ENCODE results near the gene SLC26A8. TPM values are rescaled to one million over a fixed set of nuclear protein-coding genes. Genes with fewer than 3 reads are reported as not detected.
A peak's percentile ranks its signal among the peaks of the same experiment; 100 is the strongest.
"Not testable (repeated sequence)": the region's sequence is repeated elsewhere in the genome, so short reads cannot be mapped to it uniquely, and the experiment has no call there.

Gene SLC26A8
- total RNA-seq, 4 donors from 2014 or later, result under 0.01 to 0.17 TPM; not detected in 2

DNA sequence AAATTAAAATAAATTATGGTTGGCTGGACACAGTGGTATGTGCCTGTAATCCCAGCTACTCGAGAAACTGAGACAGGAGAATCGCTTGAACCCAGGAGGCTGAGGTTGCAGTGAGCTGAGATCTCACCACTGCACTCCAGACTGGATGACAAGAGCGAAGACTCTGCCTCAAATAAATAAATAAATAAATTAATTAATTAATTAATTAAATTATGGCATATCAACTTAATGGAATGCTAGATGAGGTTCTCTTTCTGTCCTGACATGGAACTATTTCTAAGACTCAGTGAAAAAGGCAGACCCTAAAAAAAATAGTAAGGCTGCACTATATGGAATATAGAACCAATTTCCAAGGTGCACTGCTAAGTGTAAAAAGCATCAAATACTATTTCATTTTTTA, 108.4 kb downstream of the SLC26A8 start:
- DNase-seq (ENCODE audit: extremely low spot score), result peak; percentile 53
- no peak overlapping the region for H3K4me3 ChIP-seq
- H3K4me1 ChIP-seq, result peaks cover 5 to 33% (median 26%) of the 10 kb centered on the region in 4 donors
- H3K27ac ChIP-seq (replicated peaks in 1 of 4), result no peak overlapping the region
- peaks cover 0 to 31% (median 3%) of the 10 kb centered on the region in 4 donors for H3K36me3 ChIP-seq
- TF ChIP-seq, protein P1, sequence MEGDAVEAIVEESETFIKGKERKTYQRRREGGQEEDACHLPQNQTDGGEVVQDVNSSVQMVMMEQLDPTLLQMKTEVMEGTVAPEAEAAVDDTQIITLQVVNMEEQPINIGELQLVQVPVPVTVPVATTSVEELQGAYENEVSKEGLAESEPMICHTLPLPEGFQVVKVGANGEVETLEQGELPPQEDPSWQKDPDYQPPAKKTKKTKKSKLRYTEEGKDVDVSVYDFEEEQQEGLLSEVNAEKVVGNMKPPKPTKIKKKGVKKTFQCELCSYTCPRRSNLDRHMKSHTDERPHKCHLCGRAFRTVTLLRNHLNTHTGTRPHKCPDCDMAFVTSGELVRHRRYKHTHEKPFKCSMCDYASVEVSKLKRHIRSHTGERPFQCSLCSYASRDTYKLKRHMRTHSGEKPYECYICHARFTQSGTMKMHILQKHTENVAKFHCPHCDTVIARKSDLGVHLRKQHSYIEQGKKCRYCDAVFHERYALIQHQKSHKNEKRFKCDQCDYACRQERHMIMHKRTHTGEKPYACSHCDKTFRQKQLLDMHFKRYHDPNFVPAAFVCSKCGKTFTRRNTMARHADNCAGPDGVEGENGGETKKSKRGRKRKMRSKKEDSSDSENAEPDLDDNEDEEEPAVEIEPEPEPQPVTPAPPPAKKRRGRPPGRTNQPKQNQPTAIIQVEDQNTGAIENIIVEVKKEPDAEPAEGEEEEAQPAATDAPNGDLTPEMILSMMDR (IDR thresholded peaks at IDR 0.05), result no peak
- TF ChIP-seq EP300 (IDR thresholded peaks at IDR 0.05) (no peak), POLR2A (IDR thresholded peaks at IDR 0.05; ENCODE audit: low read depth) (no peak), POLR2AphosphoS5 (IDR thresholded peaks at IDR 0.05) (no peak)
- no peaks in the 10 kb centered on the region for H3K9me3 ChIP-seq
- H3K27me3 ChIP-seq, result no peaks in the 10 kb centered on the region
- intact Hi-C loops (cut with DNase I), result no loop called here
- WGBS, result 98% methylated on average over 3 of the region's 3 CpGs

DNA sequence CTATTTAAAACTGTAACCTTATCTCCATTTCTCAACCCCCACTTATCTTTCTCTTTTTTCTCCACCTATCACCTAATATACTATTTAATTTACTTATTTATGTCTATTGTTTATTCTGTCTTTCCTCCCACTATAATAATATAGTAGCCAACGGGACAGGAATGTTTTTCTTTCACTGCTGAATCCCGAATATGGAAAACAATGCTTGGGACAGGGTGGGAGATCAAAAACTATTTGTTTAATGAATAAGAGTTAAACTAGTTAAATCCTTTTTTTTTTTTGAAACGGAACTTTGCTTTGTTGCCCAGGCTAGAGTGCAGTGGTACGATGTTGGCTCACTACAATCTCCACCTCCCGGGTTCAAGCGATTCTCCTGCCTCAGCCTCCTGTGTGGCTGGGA, 109.9 kb downstream of the SLC26A8 start:
- intact Hi-C loops (cut with DNase I), result no loop called here
- WGBS, result 91% methylated on average over 6 of the region's 6 CpGs
- peaks cover 5 to 24% (median 20%) of the 10 kb centered on the region in 4 donors for H3K4me1 ChIP-seq
- no peaks in the 10 kb centered on the region for H3K9me3 ChIP-seq
- peaks cover 0 to 36% (median 6%) of the 10 kb centered on the region in 4 donors for H3K36me3 ChIP-seq
- no peaks in the 10 kb centered on the region for H3K27me3 ChIP-seq
- H3K27ac ChIP-seq (replicated peaks in 1 of 4), result no peak overlapping the region
- no peak overlapping the region for H3K4me3 ChIP-seq
- no peak for DNase-seq (ENCODE audit: extremely low spot score)
- TF ChIP-seq EP300 (IDR thresholded peaks at IDR 0.05) (no peak), POLR2A (IDR thresholded peaks at IDR 0.05; ENCODE audit: low read depth) (no peak), POLR2AphosphoS5 (IDR thresholded peaks at IDR 0.05) (no peak)
- TF ChIP-seq, protein P1 (IDR thresholded peaks at IDR 0.05), result no peak

DNA sequence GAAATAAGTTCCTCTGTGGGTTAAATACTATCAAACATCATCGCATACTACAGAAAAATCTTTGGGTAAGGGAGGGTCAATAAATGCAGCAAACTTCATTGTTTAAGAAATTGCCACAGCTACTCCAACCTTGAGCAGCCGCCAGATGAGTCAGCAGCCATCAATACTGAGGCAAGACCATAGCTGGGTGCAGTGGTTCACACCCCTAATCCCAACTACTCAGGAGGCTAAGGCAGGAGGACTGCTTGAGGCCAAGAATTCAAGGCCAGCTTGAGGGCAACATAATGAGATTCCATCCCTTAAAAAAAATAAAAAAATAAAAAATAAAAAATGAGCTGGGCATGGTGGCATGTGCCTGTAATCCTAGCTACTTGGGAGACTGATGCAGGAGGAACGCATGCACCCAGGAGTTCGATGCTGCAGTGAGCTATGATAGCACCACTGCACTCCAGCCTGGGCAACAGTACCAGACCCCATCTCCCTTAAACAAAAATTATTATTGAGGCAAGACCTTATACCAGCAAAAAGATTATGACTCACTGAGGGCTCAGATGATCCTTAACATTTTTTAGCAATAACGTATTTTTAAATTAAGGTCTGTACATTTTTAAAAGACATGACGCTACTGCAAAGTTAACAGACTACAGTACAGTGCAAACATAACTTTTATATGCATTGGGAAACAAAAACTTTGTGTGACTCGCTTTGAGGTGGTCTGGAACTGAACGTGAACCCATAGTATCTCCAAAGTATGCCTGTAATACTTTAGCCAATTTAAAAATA, 112.4 kb downstream of the SLC26A8 start:
- Histone ChIP-seq H3K27ac (replicated peaks in 1 of 4) (no peak overlapping the region), H3K4me3 (no peak overlapping the region), H3K4me1 (no peaks in the 10 kb centered on the region), H3K36me3 (peaks cover 0 to 38% (median 6%) of the 10 kb centered on the region in 4 donors), H3K27me3 (no peaks in the 10 kb centered on the region), H3K9me3 (no peaks in the 10 kb centered on the region)
- no peak for TF ChIP-seq EP300 (IDR thresholded peaks at IDR 0.05)
- TF ChIP-seq POLR2AphosphoS5 (IDR thresholded peaks at IDR 0.05), result no peak
- TF ChIP-seq POLR2A (IDR thresholded peaks at IDR 0.05; ENCODE audit: low read depth), result no peak
- TF ChIP-seq, protein P1 (IDR thresholded peaks at IDR 0.05), result no peak
- WGBS, result 93% methylated on average over 8 of the region's 8 CpGs
- intact Hi-C loops (cut with DNase I), result no loop called here
- DNase-seq (ENCODE audit: extremely low spot score), result no peak

DNA sequence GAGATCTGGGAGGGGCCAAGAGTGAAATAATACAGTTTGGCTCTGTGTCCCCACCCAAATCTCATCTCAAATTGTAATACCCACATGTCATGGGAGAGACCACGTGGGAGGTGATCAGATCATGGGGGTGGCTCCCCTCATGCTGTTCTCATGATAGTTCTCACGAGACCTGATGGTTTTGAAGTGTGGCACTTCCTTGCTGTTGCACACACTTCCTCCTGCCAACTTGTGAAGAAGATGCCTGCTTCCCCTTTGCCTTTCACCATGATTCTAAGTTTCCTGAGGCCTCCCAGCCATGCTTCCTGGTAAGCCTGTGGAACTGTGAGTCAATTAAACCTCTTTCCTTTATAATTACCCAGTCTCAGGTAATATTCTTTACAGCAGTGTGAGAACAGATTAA, 114.9 kb downstream of the SLC26A8 start:
- peaks cover 0 to 26% (median 4%) of the 10 kb centered on the region in 4 donors for H3K36me3 ChIP-seq
- intact Hi-C loops (cut with DNase I); H3K27me3 ChIP-seq; DNase-seq (ENCODE audit: extremely low spot score); H3K9me3 ChIP-seq; H3K27ac ChIP-seq (replicated peaks in 1 of 4); H3K4me1 ChIP-seq; H3K4me3 ChIP-seq: not testable (repeated sequence)
- 94% methylated on average over 2 of the region's 2 CpGs for WGBS

DNA sequence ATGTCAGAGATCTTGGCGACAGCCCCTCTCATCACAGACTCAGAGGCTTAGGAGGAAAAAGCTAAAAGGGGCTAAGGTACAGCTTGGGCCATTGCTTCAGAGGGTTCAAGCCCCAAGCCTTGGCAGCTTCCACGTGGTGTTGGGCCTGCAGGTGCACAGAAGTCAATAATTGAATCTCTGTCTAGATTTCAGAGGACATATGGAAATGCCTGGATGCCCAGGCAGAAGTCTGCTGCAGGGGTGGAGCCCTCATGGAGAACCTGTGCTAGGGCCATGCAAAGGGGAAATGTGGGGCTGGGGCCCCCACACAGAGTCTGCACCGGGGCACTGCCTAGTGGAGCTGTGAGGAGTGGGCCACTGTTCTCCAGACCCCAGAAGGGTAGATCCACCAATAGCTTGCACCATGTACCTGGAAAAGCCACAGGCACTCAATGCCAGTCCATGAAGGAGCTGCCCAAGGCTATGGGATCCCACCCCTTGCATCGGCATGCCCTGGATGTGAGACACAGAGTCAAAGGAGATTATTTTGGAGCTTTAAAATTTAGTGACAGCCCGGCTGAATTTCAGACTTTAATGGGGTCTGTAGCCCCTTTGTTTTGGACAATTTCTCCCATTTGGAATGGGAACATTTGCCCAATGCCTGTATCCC, 115.6 kb downstream of the SLC26A8 start:
- intact Hi-C loops (cut with DNase I); H3K4me3 ChIP-seq; H3K9me3 ChIP-seq; H3K27ac ChIP-seq (replicated peaks in 1 of 4); H3K4me1 ChIP-seq; DNase-seq (ENCODE audit: extremely low spot score); H3K27me3 ChIP-seq: not testable (repeated sequence)
- 97% methylated on average over 4 of the region's 5 CpGs for WGBS
- peaks cover 0 to 30% (median 4%) of the 10 kb centered on the region in 4 donors for H3K36me3 ChIP-seq

Data from esophagus muscularis mucosa (tissue), 4 donors.